ENCODE data around the gene CEP164. TPM values are rescaled to one million over a fixed set of nuclear protein-coding genes. Genes with fewer than 3 reads are reported as not detected.

CEP164 gene
- polyA plus RNA-seq, 1 of the 3 experiments (the other 2 are of a cell fraction): 27.7 TPM

- TF ChIP-seq FOSL2 (IDR thresholded peaks at IDR 0.05; ENCODE audit: borderline replicate concordance, low read depth) (no peak), FOXM1 (IDR thresholded peaks at IDR 0.05; ENCODE audit: low read depth) (no peak), TAF1 (IDR thresholded peaks at IDR 0.05; ENCODE audit: borderline replicate concordance, low read depth, low read length) (no peak), NFIC (IDR thresholded peaks at IDR 0.05; ENCODE audit: borderline replicate concordance) (no peak), MAX (IDR thresholded peaks at IDR 0.05; ENCODE audit: low read depth) (no peak), NRF1 (IDR thresholded peaks at IDR 0.05; ENCODE audit: low read depth, low read length) (no peak), SMC3 (IDR thresholded peaks at IDR 0.05; ENCODE audit: low read depth, low read length) (no peak), MEF2A (IDR thresholded peaks at IDR 0.05; ENCODE audit: borderline replicate concordance, low read depth) (no peak)
- TF ChIP-seq, protein P1, sequence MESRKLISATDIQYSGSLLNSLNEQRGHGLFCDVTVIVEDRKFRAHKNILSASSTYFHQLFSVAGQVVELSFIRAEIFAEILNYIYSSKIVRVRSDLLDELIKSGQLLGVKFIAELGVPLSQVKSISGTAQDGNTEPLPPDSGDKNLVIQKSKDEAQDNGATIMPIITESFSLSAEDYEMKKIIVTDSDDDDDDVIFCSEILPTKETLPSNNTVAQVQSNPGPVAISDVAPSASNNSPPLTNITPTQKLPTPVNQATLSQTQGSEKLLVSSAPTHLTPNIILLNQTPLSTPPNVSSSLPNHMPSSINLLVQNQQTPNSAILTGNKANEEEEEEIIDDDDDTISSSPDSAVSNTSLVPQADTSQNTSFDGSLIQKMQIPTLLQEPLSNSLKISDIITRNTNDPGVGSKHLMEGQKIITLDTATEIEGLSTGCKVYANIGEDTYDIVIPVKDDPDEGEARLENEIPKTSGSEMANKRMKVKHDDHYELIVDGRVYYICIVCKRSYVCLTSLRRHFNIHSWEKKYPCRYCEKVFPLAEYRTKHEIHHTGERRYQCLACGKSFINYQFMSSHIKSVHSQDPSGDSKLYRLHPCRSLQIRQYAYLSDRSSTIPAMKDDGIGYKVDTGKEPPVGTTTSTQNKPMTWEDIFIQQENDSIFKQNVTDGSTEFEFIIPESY (IDR thresholded peaks at IDR 0.05; ENCODE audit: borderline replicate concordance, low read depth): no peak
Measured at GRCh38 chr11:117461396-117462182, 133.9 kb downstream of the CEP164 start (continued).

GRCh38 chr11:117462183-117462863 is 134.7 kb downstream of the CEP164 start:
- H3K27me3 ChIP-seq (ENCODE audit: insufficient read depth): peaks cover 11% of the 10 kb centered on the region; the same call in 1 of the 2 replicates
- H3K27ac ChIP-seq (ENCODE audit: low read depth in 2 of 2, low read length in 1 of 2): no peak overlapping the region
- H3K4me3 ChIP-seq (ENCODE audit: low read depth in 2 of 2, low read length in 1 of 2): no peak overlapping the region
- H3F3A ChIP-seq (replicated peaks; ENCODE audit: insufficient read depth): no peaks in the 10 kb centered on the region
- no peak overlapping the region for H3K4me2 ChIP-seq
- H4K20me1 ChIP-seq (ENCODE audit: insufficient read depth): no peaks in the 10 kb centered on the region
- POLR2A ChIA-PET: no interaction called here
- H3K4me1 ChIP-seq (ENCODE audit: control insufficient read depth in 1 of 2, insufficient read depth in 2 of 2, low read depth in 1 of 2, low read length in 1 of 2): peaks cover 0 to 25% of the 10 kb centered on the region in 2 experiments; a peak in 1 of 4 replicates
- WGBS (ENCODE audit: low lambda C conversion rate): 57% methylated on average over 16 of the region's 18 CpGs
- H3K9me3 ChIP-seq: no peaks in the 10 kb centered on the region
- no peaks in the 10 kb centered on the region for H3K9me2 ChIP-seq
- no peak for DNase-seq
- no peaks in the 10 kb centered on the region for H3K36me3 ChIP-seq (replicated peaks in 1 of 2; ENCODE audit: control insufficient read depth in 1 of 2, insufficient read depth in 2 of 2, low read length in 1 of 2)
- no peak overlapping the region for H3K9ac ChIP-seq
- no peaks in the 10 kb centered on the region for H3K79me2 ChIP-seq (ENCODE audit: insufficient read depth)
- CTCF ChIA-PET: interaction anchor here (0.9 to 1.6 kb wide), 3 partner anchors 36 to 356 kb away, joined by 3 to 4 read pairs (median 3); no protein-coding TSS in a partner anchor
- no peak overlapping the region for H2AFZ ChIP-seq (ENCODE audit: low read depth)
- TF ChIP-seq JUND (IDR thresholded peaks at IDR 0.05) (no peak), REST (IDR thresholded peaks at IDR 0.05; ENCODE audit: low read depth, low read length) (no peak), YY1 (IDR thresholded peaks at IDR 0.05; ENCODE audit: low read depth) (no peak), ELF1 (IDR thresholded peaks at IDR 0.05) (no peak), RXRA (IDR thresholded peaks at IDR 0.05; ENCODE audit: borderline replicate concordance, low read depth) (no peak), FOXJ3 (CRISPR knock-in tag; IDR thresholded peaks at IDR 0.05) (no peak), FOSL2 (IDR thresholded peaks at IDR 0.05; ENCODE audit: borderline replicate concordance, low read depth) (no peak), CTCF (IDR thresholded peaks at IDR 0.05) (no peak), POLR2AphosphoS5 (IDR thresholded peaks at IDR 0.05; ENCODE audit: low read depth, low read length) (no peak), EP300 (IDR thresholded peaks at IDR 0.05; ENCODE audit: borderline replicate concordance in 1 of 2, low read depth in 1 of 2, low read length in 1 of 2) (no peak), IRF3 (IDR thresholded peaks at IDR 0.05; ENCODE audit: low read depth, low read length) (no peak), MXI1 (IDR thresholded peaks at IDR 0.05; ENCODE audit: low read depth, low read length) (no peak), MAX (IDR thresholded peaks at IDR 0.05; ENCODE audit: low read depth) (no peak)
